Panc1 (cell line): ENCODE results near the gene SCAANT1. TPM values are rescaled to one million over a fixed set of nuclear protein-coding genes. Genes with fewer than 3 reads are reported as not detected.

Experiments
- ATAC-seq: fragments of 200-7000 bp; cut with Tn5 transposase; 2 replicates; pipeline ENCODE4 v1.9.1; 2020; ENCODE audit warnings: mild to moderate bottlenecking, moderate library complexity
- BruUV-seq: library from RNA; stranded (reverse); fragments of 400-500 nt; replicated peaks from 2 replicates; lab custom pipeline; 2021; lab: Mats Ljungman, UMichigan
- CTCF ChIA-PET: fragments of 300-600 bp; sonication (Branson Sonifier 250); formaldehyde crosslinking; loops from one replicate; lab custom pipeline; 2022; ENCODE audit warnings: antibody characterized with exemption; lab: Charles Lee
- POLR2A ChIA-PET: fragments of 300-600 bp; sonication (Branson Sonifier 250); formaldehyde crosslinking; loops from one replicate; lab custom pipeline; 2022; ENCODE audit warnings: antibody characterized with exemption; lab: Charles Lee
- DNase-seq: peaks from one replicate; pipeline ENCODE4 v3.0.0-alpha.2; 2010; ENCODE audit warnings: low read depth, low spot score
- H3K27ac ChIP-seq: 2 replicates; pipeline ENCODE4 v1.5.1; 2011; ENCODE audit warnings: mild to moderate bottlenecking, low read length, inconsistent platforms
- H3K27me3 ChIP-seq: fragments of 200-500 bp; sonication (Bioruptor generic); 2 replicates; pipeline ENCODE4 v1.6.0; 2014; ENCODE audit warnings: low read length, inconsistent platforms; ENCODE audit not compliant: control insufficient read depth, insufficient read depth
- H3K36me3 ChIP-seq: fragments of 200-500 bp; sonication (Bioruptor generic); 2 replicates; pipeline ENCODE4 v1.5.1; 2014; ENCODE audit warnings: inconsistent platforms, mild to moderate bottlenecking, low read length, moderate library complexity; ENCODE audit not compliant: control insufficient read depth, insufficient read depth
- H3K4me1 ChIP-seq: 2 replicates; pipeline ENCODE4 v1.5.1; 2011; ENCODE audit warnings: inconsistent platforms, mild to moderate bottlenecking, low read length, moderate library complexity; ENCODE audit not compliant: control insufficient read depth, insufficient read depth
- H3K4me3 ChIP-seq, 2 experiments: 2 replicates each; pipeline ENCODE4 v1.5.1; 2011 to 2012; ENCODE audit warnings: low read depth in 2 of 2, low read length in 2 of 2, mild to moderate bottlenecking in 2 of 2, inconsistent platforms in 1 of 2, moderate library complexity in 1 of 2
- H3K9me3 ChIP-seq: fragments of 200-500 bp; sonication (Bioruptor generic); 2 replicates; pipeline ENCODE4 v1.5.1; 2014; ENCODE audit warnings: low read depth, mild to moderate bottlenecking, inconsistent platforms, low read length, moderate library complexity; ENCODE audit not compliant: control insufficient read depth, insufficient read depth
- POLR2AphosphoS5 ChIP-seq: IDR thresholded peaks from 2 replicates; pipeline ENCODE4 v1.6.1; 2012; ENCODE audit warnings: mild to moderate bottlenecking, low read depth, low read length, moderate library complexity
- SIN3A ChIP-seq: IDR thresholded peaks from 2 replicates; pipeline ENCODE4 v1.6.1; 2012; ENCODE audit warnings: low read depth, mild to moderate bottlenecking, low read length, moderate library complexity, borderline replicate concordance; ENCODE audit not compliant: insufficient read depth
- TCF7L2 ChIP-seq: IDR thresholded peaks from 2 replicates; pipeline ENCODE4 v1.6.1; 2011; ENCODE audit warnings: mild to moderate bottlenecking, low read depth, low read length, inconsistent platforms
- in situ Hi-C: cut with HindIII; loops from 2 replicates; pipeline ENCODE4 v1.10.0; 2016; ENCODE audit warnings: low sequenced_read_pairs, low pct_unique_long_range_greater_than_20kb
- intact Hi-C: fragments of 100-400 bp; cut with micrococcal nuclease; formaldehyde crosslinking; loops from one replicate; pipeline ENCODE4 v1.10.0; 2022; ENCODE audit not compliant: unreplicated experiment
- total RNA-seq: library from RNA; stranded (reverse); gene quantifications from one replicate; pipeline ENCODE4 v1.2.1, GENCODE V29; 2021; ENCODE audit not compliant: unreplicated experiment
- TF ChIP-seq, protein P1 (sequence below), 2 experiments: IDR thresholded peaks; 2 replicates each; pipeline ENCODE4 v1.6.1; 2011 to 2012; ENCODE audit warnings: low read depth in 2 of 2, control low read depth in 1 of 2, low read length in 1 of 2, mild to moderate bottlenecking in 1 of 2, moderate library complexity in 1 of 2; ENCODE audit not compliant: insufficient read depth in 1 of 2
- TF ChIP-seq, protein P2 (sequence below): fragments of 450-650 bp; IDR thresholded peaks from 2 replicates; pipeline ENCODE4 v1.5.1; 2017; ENCODE audit warnings: mild to moderate bottlenecking

SCAANT1 gene
- total RNA-seq, 1 experiment from 2014 or later: not detected

DNA sequence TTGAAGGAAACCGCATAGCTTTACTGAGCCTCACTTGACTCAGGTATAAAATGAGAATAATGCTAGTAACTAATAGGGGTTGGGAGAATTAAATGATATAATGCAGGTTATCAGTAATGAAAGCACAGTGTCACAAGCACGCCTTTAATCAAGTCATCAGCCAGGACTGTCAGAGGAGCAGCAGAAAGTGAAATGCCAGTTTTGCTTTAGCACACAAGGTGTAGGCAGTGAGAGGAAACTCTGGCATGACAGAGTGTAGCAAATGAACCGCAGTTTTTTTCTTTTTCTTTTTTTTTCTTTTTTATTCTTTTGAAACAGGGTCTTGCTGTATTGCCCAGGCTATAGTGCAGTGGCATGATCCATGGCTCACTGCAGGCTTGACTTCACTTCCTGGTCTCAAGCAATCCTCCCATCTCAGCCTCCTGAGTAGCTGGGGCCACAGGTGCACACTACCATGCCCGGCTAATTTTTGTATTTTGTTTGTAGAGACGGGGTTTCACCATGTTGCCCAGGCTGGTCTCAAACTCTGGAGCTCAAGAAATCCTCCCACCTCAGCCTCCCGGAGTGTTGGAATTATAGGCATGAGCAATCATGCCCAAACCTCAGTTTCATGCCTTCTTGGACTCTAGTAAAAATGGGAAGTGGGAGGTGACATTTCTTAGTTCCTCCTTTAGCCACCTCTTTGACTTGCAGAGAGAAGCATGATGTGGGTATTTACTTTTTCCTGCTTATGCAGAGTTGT, 9.7 kb upstream of the SCAANT1 start:
- CTCF ChIA-PET: no interaction called here
- H3K4me1 ChIP-seq: peaks cover 8% of the 10 kb centered on the region; the same call in 1 of the 2 replicates
- no peak overlapping the region for H3K4me3 ChIP-seq
- no peak for TF ChIP-seq SIN3A
- TF ChIP-seq, protein P1, sequence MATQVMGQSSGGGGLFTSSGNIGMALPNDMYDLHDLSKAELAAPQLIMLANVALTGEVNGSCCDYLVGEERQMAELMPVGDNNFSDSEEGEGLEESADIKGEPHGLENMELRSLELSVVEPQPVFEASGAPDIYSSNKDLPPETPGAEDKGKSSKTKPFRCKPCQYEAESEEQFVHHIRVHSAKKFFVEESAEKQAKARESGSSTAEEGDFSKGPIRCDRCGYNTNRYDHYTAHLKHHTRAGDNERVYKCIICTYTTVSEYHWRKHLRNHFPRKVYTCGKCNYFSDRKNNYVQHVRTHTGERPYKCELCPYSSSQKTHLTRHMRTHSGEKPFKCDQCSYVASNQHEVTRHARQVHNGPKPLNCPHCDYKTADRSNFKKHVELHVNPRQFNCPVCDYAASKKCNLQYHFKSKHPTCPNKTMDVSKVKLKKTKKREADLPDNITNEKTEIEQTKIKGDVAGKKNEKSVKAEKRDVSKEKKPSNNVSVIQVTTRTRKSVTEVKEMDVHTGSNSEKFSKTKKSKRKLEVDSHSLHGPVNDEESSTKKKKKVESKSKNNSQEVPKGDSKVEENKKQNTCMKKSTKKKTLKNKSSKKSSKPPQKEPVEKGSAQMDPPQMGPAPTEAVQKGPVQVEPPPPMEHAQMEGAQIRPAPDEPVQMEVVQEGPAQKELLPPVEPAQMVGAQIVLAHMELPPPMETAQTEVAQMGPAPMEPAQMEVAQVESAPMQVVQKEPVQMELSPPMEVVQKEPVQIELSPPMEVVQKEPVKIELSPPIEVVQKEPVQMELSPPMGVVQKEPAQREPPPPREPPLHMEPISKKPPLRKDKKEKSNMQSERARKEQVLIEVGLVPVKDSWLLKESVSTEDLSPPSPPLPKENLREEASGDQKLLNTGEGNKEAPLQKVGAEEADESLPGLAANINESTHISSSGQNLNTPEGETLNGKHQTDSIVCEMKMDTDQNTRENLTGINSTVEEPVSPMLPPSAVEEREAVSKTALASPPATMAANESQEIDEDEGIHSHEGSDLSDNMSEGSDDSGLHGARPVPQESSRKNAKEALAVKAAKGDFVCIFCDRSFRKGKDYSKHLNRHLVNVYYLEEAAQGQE (IDR thresholded peaks at IDR 0.05; ENCODE audit: insufficient read depth in 1 of 2, low read depth in 2 of 2, low read length in 1 of 2): no peak
- no peak overlapping the region for H3K27ac ChIP-seq
- H3K9me3 ChIP-seq: no peaks in the 10 kb centered on the region
- no peaks in the 10 kb centered on the region for H3K27me3 ChIP-seq
- DNase-seq (no peak), ATAC-seq (no peak)
- intact Hi-C loops: no loop called here
- POLR2A ChIA-PET: no interaction called here
- in situ Hi-C loops: no loop called here
- no peaks in the 10 kb centered on the region; the same call in 1 of the 2 replicates for H3K36me3 ChIP-seq
- BruUV-seq: no TSS peak

DNA sequence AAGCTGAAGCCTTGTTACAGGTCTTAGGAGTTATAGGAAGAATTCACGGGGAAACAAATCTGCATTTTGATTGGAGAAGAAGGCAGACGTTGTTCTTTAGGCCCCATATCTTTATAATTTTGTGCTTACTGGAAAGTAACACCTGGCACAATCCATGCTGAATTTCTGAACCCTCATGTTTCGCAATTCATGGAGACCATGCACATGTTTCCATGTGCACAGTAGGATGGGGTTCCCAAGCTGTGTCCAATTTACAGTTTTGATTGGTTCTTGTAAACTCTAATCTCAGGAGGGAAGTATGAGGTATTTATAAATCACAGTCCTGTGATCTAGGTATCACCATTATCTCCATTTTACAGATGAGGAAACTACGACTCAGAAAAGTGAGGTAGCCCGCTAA, 7.8 kb upstream of the SCAANT1 start:
- Histone ChIP-seq H3K4me1 (peaks cover 8% of the 10 kb centered on the region; the same call in 1 of the 2 replicates), H3K9me3 (no peaks in the 10 kb centered on the region), H3K4me3 (no peak overlapping the region), H3K27me3 (no peaks in the 10 kb centered on the region), H3K27ac (no peak overlapping the region), H3K36me3 (no peaks in the 10 kb centered on the region; the same call in 1 of the 2 replicates)
- CTCF ChIA-PET: no interaction called here
- ATAC-seq (no peak), DNase-seq (no peak)
- intact Hi-C loops: no loop called here
- BruUV-seq: no TSS peak
- TF ChIP-seq SIN3A: no peak
- TF ChIP-seq TCF7L2: no peak
- no peak for TF ChIP-seq POLR2AphosphoS5
- TF ChIP-seq, protein P1 (IDR thresholded peaks at IDR 0.05; ENCODE audit: insufficient read depth in 1 of 2, low read depth in 2 of 2, low read length in 1 of 2): no peak
- TF ChIP-seq, protein P2, sequence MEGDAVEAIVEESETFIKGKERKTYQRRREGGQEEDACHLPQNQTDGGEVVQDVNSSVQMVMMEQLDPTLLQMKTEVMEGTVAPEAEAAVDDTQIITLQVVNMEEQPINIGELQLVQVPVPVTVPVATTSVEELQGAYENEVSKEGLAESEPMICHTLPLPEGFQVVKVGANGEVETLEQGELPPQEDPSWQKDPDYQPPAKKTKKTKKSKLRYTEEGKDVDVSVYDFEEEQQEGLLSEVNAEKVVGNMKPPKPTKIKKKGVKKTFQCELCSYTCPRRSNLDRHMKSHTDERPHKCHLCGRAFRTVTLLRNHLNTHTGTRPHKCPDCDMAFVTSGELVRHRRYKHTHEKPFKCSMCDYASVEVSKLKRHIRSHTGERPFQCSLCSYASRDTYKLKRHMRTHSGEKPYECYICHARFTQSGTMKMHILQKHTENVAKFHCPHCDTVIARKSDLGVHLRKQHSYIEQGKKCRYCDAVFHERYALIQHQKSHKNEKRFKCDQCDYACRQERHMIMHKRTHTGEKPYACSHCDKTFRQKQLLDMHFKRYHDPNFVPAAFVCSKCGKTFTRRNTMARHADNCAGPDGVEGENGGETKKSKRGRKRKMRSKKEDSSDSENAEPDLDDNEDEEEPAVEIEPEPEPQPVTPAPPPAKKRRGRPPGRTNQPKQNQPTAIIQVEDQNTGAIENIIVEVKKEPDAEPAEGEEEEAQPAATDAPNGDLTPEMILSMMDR: no peak
- POLR2A ChIA-PET: no interaction called here
- in situ Hi-C loops: no loop called here
